OCI-LY1 (cell line): Measurements from ENCODE around the gene LRRN4.

Source experiments
- CTCF ChIP-seq: fragments of 200-600 bp; sonication (generic), shearing (Covaris generic); IDR thresholded peaks from 2 replicates; pipeline ENCODE4 v1.5.1; 2017; ENCODE audit warnings: mild to moderate bottlenecking, antibody characterized with exemption, low read length, moderate library complexity, mixed read lengths
- EZH2 ChIP-seq: fragments of 200-600 bp; sonication (generic), shearing (Covaris generic); IDR thresholded peaks from 2 replicates; pipeline ENCODE4 v1.8.0; 2017; ENCODE audit warnings: borderline replicate concordance, mixed run types, mild to moderate bottlenecking, antibody characterized with exemption, low read length, moderate library complexity, mixed read lengths

GRCh38 chr20:6029538-6029937 lies 24.3 kb downstream of the LRRN4 start:
- TF ChIP-seq EZH2 = no peak
- no peak for TF ChIP-seq CTCF
